Fibroblast of lung (primary cell): ENCODE measurements around the gene ASTN2. TPM values are rescaled to one million over a fixed set of nuclear protein-coding genes. Genes with fewer than 3 reads are reported as not detected.

Source experiments
- DNase-seq, 2 donors: peaks; one replicate each; pipeline versions ENCODE4 v3.0.0 to v3.0.0-alpha.2; 2010; ENCODE audit warnings: low read depth in 2 of 2
- H2AFZ ChIP-seq: 2 replicates; pipeline ENCODE4 v1.5.1; 2012; ENCODE audit warnings: low read length, control low read depth, inconsistent platforms
- H3K27ac ChIP-seq: 2 replicates; pipeline ENCODE4 v1.5.1; 2011; ENCODE audit warnings: low read length, control low read depth; ENCODE audit not compliant: insufficient read depth
- H3K27me3 ChIP-seq: 2 replicates; pipeline ENCODE4 v1.5.1; 2011; ENCODE audit warnings: mild to moderate bottlenecking, low read length; ENCODE audit not compliant: control insufficient read depth, insufficient read depth
- H3K36me3 ChIP-seq: 2 replicates; pipeline ENCODE4 v1.5.1; 2011; ENCODE audit warnings: low read length; ENCODE audit not compliant: control insufficient read depth, insufficient read depth
- H3K4me1 ChIP-seq: 2 replicates; pipeline ENCODE4 v1.5.1; 2011; ENCODE audit warnings: low read length; ENCODE audit not compliant: control insufficient read depth, insufficient read depth; ENCODE audit errors: extremely low read depth
- H3K4me2 ChIP-seq: 2 replicates; pipeline ENCODE4 v1.5.1; 2011; ENCODE audit warnings: low read length, control low read depth; ENCODE audit not compliant: insufficient read depth; ENCODE audit errors: extremely low read depth
- H3K4me3 ChIP-seq, 4 experiments: fragments of 200-600 bp in 1 of 4; sonication (generic) in 1 of 4; replicated peaks in 1 of 4; 2 replicates each; pipeline ENCODE4 v1.5.1; 2011 to 2016; ENCODE audit warnings: low read length in 4 of 4, low read depth in 3 of 4, mild to moderate bottlenecking in 3 of 4, control low read depth in 2 of 4, inconsistent platforms in 1 of 4, mixed read lengths in 1 of 4; ENCODE audit not compliant: insufficient read depth in 1 of 4; ENCODE audit errors: control extremely low read depth in 1 of 4
- H3K79me2 ChIP-seq: 2 replicates; pipeline ENCODE4 v1.5.1; 2012; ENCODE audit warnings: mild to moderate bottlenecking, low read length, inconsistent platforms; ENCODE audit not compliant: control insufficient read depth, insufficient read depth
- H3K9ac ChIP-seq: 2 replicates; pipeline ENCODE4 v1.5.1; 2011; ENCODE audit warnings: mild to moderate bottlenecking, low read length, control low read depth; ENCODE audit not compliant: insufficient read depth
- H3K9me3 ChIP-seq: 2 replicates; pipeline ENCODE4 v1.5.1; 2012; ENCODE audit warnings: low read depth, low read length; ENCODE audit not compliant: control insufficient read depth, insufficient read depth
- H4K20me1 ChIP-seq: 2 replicates; pipeline ENCODE4 v1.5.1; 2011; ENCODE audit warnings: low read length; ENCODE audit not compliant: control insufficient read depth, insufficient read depth; ENCODE audit errors: extremely low read depth
- EZH2 ChIP-seq: IDR thresholded peaks from 2 replicates; pipeline ENCODE4 v1.5.1; 2012; ENCODE audit warnings: low read length, control low read depth, mild to moderate bottlenecking; ENCODE audit errors: missing control alignments
- polyA plus RNA-seq, 2 donors: library from polyadenylated mRNA; depleted of rRNA in 1 of 2; stranded (reverse) in 1 of 2; unstranded in 1 of 2; fragments of >200 nt; gene quantifications; 2 replicates each; pipeline ENCODE4 v1.2.1, GENCODE V29; 2011 to 2012; ENCODE audit warnings: missing spikeins in 1 of 2
- total RNA-seq: library from RNA; depleted of rRNA; stranded (reverse); fragments of >200 nt; gene quantifications from 2 replicates; pipeline ENCODE4 v1.2.1, GENCODE V29; 2014
- TF ChIP-seq, protein P1 (sequence below), 2 donors: IDR thresholded peaks in 1 of 2; conservative IDR thresholded peaks in 1 of 2; 1 replicate in 1 of 2; 2 replicates in 1 of 2; pipeline ENCODE4 v1.5.1; 2011 to 2012; ENCODE audit warnings: low read length in 2 of 2, control low read depth in 1 of 2, inconsistent platforms in 1 of 2, low read depth in 1 of 2, mild to moderate bottlenecking in 1 of 2

ASTN2 gene
- total and polyA plus RNA-seq, 2 donors (not counting 1 experiment from before 2014, with no cell fraction given), result 2.2 to 19.2 TPM

DNA sequence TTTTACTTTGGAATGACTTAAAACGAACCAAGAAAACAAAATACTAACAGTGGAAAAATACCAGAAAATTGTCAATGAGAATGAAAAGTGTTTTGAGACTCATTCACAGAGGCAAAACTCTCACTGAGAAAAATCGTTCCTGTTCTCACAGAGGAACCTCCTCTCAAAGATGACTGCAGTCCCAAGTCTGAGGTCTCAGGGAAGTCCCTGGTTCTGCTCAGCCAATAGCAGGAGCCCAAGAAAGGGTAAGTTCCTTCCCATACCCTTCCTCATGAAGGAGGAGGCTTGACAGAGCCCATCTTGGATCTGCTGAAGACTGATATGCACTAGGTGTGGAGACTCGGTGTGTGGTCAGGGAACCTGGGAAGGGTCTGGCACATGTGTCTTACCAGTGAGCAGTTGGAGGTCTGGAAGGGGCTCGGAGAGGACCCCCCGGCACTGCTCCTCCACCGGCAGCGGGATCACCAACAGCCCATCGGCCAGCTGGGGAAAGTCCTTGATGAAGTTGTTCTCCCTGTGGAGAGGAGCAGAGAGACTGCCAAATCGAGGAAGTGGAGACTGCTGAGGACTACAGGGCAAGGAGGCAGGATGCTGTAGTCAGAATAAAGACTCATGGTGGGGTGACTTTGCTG, 681.7 kb downstream of the ASTN2 start:
- no peaks in the 10 kb centered on the region for H3K36me3 ChIP-seq
- no peaks in the 10 kb centered on the region for H3K9me3 ChIP-seq
- H3K27ac ChIP-seq, result no peak overlapping the region
- no peaks in the 10 kb centered on the region for H3K27me3 ChIP-seq
- no peak overlapping the region for H3K9ac ChIP-seq
- no peak for DNase-seq
- TF ChIP-seq EZH2, result no peak
- TF ChIP-seq, protein P1, sequence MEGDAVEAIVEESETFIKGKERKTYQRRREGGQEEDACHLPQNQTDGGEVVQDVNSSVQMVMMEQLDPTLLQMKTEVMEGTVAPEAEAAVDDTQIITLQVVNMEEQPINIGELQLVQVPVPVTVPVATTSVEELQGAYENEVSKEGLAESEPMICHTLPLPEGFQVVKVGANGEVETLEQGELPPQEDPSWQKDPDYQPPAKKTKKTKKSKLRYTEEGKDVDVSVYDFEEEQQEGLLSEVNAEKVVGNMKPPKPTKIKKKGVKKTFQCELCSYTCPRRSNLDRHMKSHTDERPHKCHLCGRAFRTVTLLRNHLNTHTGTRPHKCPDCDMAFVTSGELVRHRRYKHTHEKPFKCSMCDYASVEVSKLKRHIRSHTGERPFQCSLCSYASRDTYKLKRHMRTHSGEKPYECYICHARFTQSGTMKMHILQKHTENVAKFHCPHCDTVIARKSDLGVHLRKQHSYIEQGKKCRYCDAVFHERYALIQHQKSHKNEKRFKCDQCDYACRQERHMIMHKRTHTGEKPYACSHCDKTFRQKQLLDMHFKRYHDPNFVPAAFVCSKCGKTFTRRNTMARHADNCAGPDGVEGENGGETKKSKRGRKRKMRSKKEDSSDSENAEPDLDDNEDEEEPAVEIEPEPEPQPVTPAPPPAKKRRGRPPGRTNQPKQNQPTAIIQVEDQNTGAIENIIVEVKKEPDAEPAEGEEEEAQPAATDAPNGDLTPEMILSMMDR (conservative IDR thresholded peaks at IDR 0.05 in 1 of 2, IDR thresholded peaks at IDR 0.05 in 1 of 2; ENCODE audit: low read depth in 1 of 2, low read length in 2 of 2), result no peak
- H4K20me1 ChIP-seq, result no peaks in the 10 kb centered on the region
- no peaks in the 10 kb centered on the region for H3K4me1 ChIP-seq
- no peak overlapping the region for H3K4me3 ChIP-seq
- H2AFZ ChIP-seq, result no peak overlapping the region
- H3K4me2 ChIP-seq, result no peak overlapping the region
- H3K79me2 ChIP-seq, result no peaks in the 10 kb centered on the region

GRCh38 chr9:116726602-116727001, 688.3 kb downstream of the ASTN2 start:
- no peaks in the 10 kb centered on the region for H3K79me2 ChIP-seq
- H4K20me1 ChIP-seq, result no peaks in the 10 kb centered on the region
- no peak overlapping the region for H2AFZ ChIP-seq
- H3K27ac ChIP-seq, result no peak overlapping the region
- H3K9me3 ChIP-seq, result no peaks in the 10 kb centered on the region
- no peak overlapping the region for H3K4me2 ChIP-seq
- no peaks in the 10 kb centered on the region for H3K36me3 ChIP-seq
- no peak for DNase-seq
- no peaks in the 10 kb centered on the region for H3K4me1 ChIP-seq
- TF ChIP-seq, protein P1 (conservative IDR thresholded peaks at IDR 0.05 in 1 of 2, IDR thresholded peaks at IDR 0.05 in 1 of 2; ENCODE audit: low read depth in 1 of 2, low read length in 2 of 2), result no peak
- TF ChIP-seq EZH2, result no peak
- H3K27me3 ChIP-seq, result no peaks in the 10 kb centered on the region
- H3K4me3 ChIP-seq, result no peak overlapping the region
- no peak overlapping the region for H3K9ac ChIP-seq

DNA sequence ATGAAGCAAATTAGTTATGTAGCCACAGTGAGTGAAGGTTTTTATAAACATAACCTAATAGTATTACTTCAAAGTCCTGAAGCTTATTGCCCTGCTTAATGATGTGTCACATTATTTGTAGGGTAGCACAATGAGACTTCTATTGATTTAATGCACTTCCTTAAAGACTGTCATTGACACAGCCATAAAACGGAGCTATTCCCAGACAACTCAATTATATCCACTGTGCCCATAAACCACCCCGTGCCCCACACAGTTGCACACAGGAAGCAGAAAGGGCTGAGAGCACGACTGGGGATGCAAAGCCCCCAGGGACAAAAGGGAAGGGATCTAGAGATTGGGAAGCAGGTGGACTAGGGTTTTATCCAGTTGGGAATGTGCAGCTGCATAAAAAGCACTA, 690.7 kb downstream of the ASTN2 start:
- DNase-seq, result no peak
- H3K4me3 ChIP-seq, result no peak overlapping the region
- no peaks in the 10 kb centered on the region for H3K4me1 ChIP-seq
- H3K9me3 ChIP-seq, result no peaks in the 10 kb centered on the region
- no peak overlapping the region for H2AFZ ChIP-seq
- H3K27me3 ChIP-seq, result no peaks in the 10 kb centered on the region
- H3K79me2 ChIP-seq, result no peaks in the 10 kb centered on the region
- no peak overlapping the region for H3K9ac ChIP-seq
- no peak overlapping the region for H3K4me2 ChIP-seq
- TF ChIP-seq EZH2, result no peak
- TF ChIP-seq, protein P1 (conservative IDR thresholded peaks at IDR 0.05 in 1 of 2, IDR thresholded peaks at IDR 0.05 in 1 of 2; ENCODE audit: low read depth in 1 of 2, low read length in 2 of 2), result no peak
- no peak overlapping the region for H3K27ac ChIP-seq
- H3K36me3 ChIP-seq, result no peaks in the 10 kb centered on the region
- H4K20me1 ChIP-seq, result no peaks in the 10 kb centered on the region
